Fibroblast of the conjunctiva (primary cell): ENCODE measurements around the gene PKP4.

ENCODE experiments used
- DNase-seq: peaks from one replicate; pipeline ENCODE4 v3.0.0-alpha.2; 2010; ENCODE audit warnings: low read depth

Gene PKP4

DNA sequence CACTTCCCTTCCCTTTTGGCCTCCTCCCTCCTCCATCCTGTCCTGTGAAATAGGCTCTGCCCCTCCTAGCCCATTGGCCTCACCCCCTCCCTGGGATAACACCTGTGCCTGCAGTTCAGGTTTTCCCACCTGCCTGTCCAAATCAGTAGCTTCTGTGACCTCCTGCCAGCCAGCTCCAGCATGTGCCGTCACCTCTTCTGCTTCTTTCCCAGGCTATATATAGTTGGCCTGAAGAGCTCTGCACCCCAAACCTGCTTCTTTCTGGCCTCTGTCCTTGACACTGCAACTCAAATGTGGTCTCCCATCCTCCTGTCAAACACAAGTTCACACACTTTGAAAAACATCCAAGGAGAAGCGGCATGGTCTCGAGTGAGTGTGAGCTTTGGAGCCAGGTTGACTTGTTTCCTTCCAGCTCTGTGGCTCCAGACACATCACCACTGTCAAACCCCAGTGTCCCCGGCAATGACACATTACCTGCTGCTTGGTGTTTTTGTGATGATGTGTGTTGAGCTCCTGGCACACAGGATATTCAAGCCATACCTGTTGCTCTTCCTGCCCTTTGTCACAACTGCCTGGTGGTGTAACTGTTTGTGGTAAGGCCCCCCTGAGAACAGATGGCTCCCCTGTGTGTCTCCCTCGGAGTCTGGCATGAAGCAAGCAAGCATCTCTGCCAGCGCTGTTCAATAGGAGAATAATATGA is 194.8 kb downstream of the PKP4 start:
- DNase-seq, result no peak

DNA sequence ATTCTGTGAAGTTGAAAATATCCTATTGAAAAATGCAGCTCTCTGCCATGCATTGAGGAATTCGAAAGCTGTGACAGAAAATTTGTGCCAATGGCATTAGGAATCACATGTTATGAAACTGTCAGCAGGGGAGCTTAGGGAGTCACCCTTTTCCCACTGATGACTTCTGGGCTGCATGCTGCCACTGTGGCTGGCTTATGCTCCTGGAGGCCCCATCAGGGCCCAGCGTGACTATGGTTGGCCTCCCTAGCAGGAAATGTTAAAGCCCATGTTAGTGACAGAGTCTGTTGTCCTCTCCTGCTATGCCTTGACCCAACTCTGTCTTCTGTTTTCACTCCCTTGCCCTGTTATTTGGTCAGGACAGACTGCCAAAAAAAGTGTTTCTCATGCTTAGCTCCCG is 198.9 kb downstream of the PKP4 start:
- DNase-seq, result no peak

DNA sequence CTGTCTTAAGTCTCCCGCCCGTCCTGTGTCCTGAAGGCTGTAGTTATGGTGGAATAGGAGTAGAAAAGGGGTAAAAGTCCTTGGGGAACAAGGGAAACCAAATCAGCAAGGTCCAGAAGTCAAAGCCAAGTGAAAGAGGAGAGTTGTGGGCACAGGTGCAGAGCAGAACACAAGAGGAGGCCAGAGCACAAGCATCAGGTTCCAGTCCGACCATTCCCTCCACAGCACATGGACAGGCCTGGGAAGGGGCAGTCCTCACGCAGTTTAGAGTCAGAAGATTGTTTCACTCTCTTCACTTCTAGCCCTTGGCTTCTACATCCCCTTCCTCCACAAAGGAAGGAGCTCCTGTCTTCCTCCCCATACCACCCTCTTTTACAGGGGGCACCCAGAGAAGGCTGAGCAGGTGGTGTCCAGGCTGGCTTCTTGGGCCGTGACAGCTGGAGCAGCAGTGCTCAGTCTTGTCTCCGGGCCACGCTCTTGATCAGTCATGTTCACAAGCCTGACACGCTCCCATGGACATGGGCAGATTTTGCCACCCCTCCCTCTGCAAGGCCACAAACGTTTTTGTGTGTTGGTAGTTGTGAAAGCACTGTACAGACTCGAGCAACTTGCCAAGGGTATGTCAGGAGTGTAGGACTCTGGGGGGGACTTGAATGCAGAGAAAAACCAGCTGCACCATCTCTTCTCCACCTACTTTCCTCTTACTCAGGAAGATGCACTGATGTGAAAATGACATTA is 199.9 kb downstream of the PKP4 start:
- no peak for DNase-seq

DNA sequence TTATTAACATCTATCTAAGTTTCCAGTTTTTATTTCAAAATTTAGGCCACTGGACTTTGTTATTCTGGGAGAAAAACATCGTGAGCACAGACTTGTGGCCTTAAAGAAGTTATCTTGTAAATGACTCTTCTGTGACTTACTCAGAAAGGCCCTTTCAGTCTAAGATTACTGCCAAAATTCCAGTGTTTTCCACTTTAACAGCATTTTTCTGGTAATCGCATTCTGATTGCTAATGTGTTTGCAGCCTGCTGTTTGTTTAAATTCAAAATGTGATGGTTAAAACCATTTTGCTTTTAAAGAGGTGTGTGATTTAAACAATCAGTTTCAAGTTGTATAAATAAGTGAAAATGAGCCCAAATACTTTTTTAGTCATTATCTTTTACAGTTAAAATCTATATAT is 201.6 kb downstream of the PKP4 start:
- DNase-seq, result no peak

- no peak for DNase-seq
Observed at GRCh38 chr2:158659483-158659882, 202.7 kb downstream of the PKP4 start.

GRCh38 chr2:158661231-158661630 is 204.5 kb downstream of the PKP4 start:
- no peak for DNase-seq

DNA sequence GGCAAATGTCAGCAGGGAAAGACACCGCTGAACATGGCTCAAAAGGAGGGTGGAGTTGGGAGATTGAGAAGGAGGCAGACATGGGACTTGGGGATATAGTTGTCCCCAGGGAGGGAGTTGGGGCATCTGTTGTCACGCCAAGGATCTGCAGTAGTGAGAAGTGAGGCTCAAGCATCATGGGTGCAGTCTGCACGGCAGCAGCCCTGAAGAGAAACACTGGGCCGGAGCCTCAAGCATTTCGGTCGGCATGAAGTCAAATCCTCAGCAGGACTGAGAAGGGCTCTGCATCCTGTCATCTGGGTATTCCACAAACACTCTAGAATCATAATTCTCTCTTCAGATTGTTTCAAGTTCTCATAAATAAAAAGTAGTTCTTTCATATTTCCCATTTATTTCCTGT is 205.7 kb downstream of the PKP4 start:
- no peak for DNase-seq

DNA sequence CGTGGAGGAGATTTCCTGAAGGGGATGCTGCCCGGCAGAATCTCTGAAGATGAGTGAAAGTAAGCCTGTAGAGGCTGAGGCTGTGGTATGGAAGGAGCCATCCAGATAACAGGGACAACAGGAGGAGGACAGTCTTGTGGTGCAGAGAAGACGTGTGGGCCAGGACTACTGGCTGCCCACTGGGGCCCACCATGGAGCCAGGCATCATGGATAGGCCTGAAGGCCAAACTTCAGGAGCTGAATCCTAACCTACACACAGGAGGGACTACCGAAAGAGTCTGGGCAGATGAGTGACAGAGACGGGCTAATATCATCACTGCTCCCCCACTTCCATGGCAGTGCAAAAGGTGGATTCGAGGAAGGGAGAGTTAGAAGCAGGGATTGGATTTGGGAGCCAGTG is 207.0 kb downstream of the PKP4 start:
- DNase-seq, result no peak

GRCh38 chr2:158664987-158665386 is 208.2 kb downstream of the PKP4 start:
- DNase-seq, result no peak

DNA sequence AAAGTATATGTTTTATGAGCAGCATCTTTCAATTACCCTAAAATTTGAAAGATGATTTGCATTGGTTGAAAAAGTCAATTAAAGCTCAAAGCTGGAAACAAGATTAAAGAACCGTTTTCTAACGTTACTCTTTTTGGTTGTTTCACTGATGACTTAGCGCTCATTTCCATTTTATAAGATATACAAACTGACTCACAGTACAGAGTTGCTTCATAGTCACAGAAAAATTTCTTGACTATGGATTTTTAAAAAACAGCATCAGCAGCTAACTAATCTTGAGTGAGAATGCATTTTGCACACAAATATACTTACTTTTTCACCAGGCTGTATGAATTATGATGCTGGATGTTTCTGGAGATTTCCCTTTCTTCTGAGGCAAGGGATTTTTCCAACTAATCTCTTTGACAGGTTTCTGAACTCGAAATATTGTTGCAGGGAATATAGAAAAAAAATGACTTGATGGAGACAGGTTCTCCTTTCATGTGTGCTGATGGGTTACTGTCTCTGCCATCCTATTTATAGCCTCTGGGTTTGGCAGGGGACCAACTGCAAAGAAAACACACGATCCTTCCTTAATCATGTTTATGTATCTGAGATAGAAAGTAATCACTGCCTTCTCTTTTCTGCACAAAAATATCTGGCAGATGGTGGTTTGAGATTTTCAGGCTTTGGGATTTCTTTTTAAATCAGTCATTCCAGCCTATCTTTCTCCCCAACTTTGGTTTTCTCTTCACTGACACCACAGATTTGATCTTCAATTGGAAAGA is 209.0 kb downstream of the PKP4 start:
- no peak for DNase-seq

DNA sequence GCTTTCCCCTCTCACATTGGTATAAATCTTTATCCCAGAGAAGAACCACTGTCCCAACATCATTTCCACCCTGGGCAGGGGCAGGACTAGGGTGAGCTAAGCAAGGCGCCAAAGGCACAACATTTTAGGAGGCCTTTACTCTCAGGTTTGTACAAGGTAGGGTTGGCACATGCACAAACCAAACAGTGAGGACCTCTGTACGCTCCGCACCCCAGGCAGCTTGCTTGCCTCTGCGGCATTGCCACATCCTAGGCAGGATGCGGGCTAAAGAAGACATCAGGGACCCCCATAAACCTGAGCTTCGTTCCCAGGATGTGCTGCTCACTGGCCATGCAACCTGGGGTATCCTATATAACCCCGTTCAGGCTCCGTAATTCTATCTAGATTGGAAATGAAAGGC is 210.2 kb downstream of the PKP4 start:
- DNase-seq, result no peak

DNA sequence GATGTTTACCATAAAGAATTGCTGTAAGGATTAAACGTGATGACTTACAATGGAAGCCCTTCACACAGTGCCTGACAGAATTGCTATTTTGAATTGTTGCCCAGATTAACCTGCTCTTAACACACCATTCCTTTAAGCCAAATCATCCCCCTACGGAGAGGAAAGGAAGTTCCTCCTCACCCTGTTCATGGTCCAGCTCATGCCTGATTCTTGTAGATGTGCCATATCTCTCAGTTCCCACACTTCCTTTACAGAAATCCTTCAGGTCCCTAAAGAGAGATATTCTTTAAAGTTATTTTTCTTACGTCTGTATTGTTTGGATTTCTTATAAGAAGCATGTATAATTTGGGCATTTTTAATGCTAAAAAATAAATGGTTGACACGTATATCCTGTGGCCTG is 210.8 kb downstream of the PKP4 start:
- DNase-seq, result no peak

GRCh38 chr2:158668001-158668765 is 211.4 kb downstream of the PKP4 start:
- DNase-seq, result no peak

GRCh38 chr2:158670292-158670691 is 213.5 kb downstream of the PKP4 start:
- no peak for DNase-seq

GRCh38 chr2:158671360-158672245 is 214.9 kb downstream of the PKP4 start:
- DNase-seq, result no peak

DNA sequence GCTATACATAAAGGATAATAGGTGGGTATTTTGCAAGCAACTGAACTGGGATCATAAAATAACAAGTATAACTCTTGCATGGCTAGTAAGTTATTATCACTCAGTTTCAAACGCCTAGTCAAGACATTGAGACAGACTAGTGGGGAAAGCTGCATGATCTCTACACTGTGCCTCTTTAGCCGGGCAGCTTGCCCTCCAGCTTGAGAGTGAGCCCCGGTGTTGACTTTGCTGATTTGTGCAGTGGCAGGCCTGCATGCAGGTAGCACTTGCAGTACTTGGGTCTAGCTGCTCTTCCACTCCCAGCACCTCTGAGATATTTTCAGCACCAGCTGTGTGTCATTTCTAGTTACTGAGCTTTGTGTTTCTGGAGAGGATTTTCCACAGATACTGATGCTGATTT is 219.5 kb downstream of the PKP4 start:
- no peak for DNase-seq

GRCh38 chr2:158676696-158677095 is 219.9 kb downstream of the PKP4 start:
- no peak for DNase-seq

- DNase-seq, result no peak
Observed at GRCh38 chr2:158677542-158677941, 220.8 kb downstream of the PKP4 start.

- no peak for DNase-seq
Observed at GRCh38 chr2:158681816-158682215, 225.1 kb downstream of the PKP4 start.

- DNase-seq, result no peak
Observed at GRCh38 chr2:158685646-158686045, 228.9 kb downstream of the PKP4 start.

DNA sequence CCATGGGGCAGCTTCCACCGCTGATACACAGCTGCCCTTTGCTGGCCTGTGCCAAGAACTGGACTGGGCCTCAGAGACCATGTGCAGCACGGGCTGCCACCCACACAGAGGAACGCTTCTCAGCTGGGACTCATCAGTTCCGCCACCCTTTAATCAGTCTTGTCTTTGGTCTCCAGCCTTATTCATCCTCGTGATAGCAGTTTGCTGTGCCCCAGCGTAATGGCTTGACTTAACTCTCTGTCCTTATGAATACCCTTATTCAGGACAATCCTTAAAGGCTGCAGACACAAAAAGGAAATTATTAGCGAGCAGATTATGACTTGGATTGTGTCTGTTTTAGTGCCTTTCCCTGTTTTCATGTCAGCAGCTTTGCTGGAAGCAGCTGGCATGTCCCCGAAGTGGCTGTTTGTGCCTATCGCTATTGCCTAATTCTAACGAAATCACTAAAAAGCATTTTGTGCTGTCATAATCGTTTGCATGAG is 229.5 kb downstream of the PKP4 start:
- no peak for DNase-seq
